Testis (tissue), 3 donors: Measurements from ENCODE around the gene DHCR24. TPM values are rescaled to one million over a fixed set of nuclear protein-coding genes. Genes with fewer than 3 reads are reported as not detected.

Source experiments
- DNase-seq: peaks from one replicate; pipeline ENCODE4 v3.0.0-alpha.2; 2019
- H3K27ac ChIP-seq, 2 donors: fragments of 200-600 bp; sonication (generic); one replicate each; pipeline ENCODE4 v1.5.1; 2019
- H3K27me3 ChIP-seq: fragments of 200-600 bp; sonication (generic); one replicate; pipeline ENCODE4 v1.5.1; 2019
- H3K36me3 ChIP-seq: fragments of 200-600 bp; sonication (generic); one replicate; pipeline ENCODE4 v1.5.1; 2017; ENCODE audit warnings: low read depth; ENCODE audit errors: missing control alignments
- H3K4me1 ChIP-seq: fragments of 200-600 bp; sonication (generic); one replicate; pipeline ENCODE4 v1.5.1; 2019
- H3K4me3 ChIP-seq, 2 donors: fragments of 200-600 bp; sonication (generic); one replicate each; pipeline ENCODE4 v1.5.1; 2017 to 2019
- H3K9me3 ChIP-seq: fragments of 200-600 bp; sonication (generic); one replicate; pipeline ENCODE4 v1.5.1; 2017
- POLR2A ChIP-seq: fragments of 450-650 bp; IDR thresholded peaks from one replicate; pipeline ENCODE4 v1.6.1; 2017; ENCODE audit warnings: antibody characterized with exemption, mild to moderate bottlenecking, moderate library complexity
- WGBS, 2 donors: methylation state at CpG; one replicate each; pipeline ENCODE4 v1.1.5; 2018; 5-methylcytosine and 5-hydroxymethylcytosine counted together
- intact Hi-C: fragments of 100-400 bp; cut with DNase I; formaldehyde crosslinking; loops from one replicate; pipeline ENCODE4 v1.15.1; 2023; ENCODE audit warnings: low total_unique reads
- polyA plus RNA-seq: library from polyadenylated mRNA; stranded (reverse); fragments of 350-450 nt; fragmentation: Illumina TruSeq; extraction: RNeasy Lipid Tissue Mini Kit (QIAGEN cat#74804); gene quantifications from one replicate; pipeline ENCODE4 v1.2.3, GENCODE V29; 2014; ENCODE audit warnings: low read depth, low replicate concordance; ENCODE audit not compliant: insufficient read depth
- total RNA-seq, 2 donors: library from RNA; depleted of rRNA; stranded (reverse); fragments of >200 nt; gene quantifications; one replicate each; pipeline ENCODE4 v1.2.3, GENCODE V29; 2016
- TF ChIP-seq, protein P1 (sequence below), 3 experiments: fragments of 450-650 bp in 2 of 3; fragments of 200-600 bp in 1 of 3; sonication (generic) in 1 of 3; IDR thresholded peaks; one replicate each; pipeline ENCODE4 v1.5.1; 2016 to 2019; ENCODE audit warnings: antibody characterized with exemption in 3 of 3, mild to moderate bottlenecking in 2 of 3, moderate library complexity in 1 of 3

The DHCR24 gene
- total and polyA plus RNA-seq, 3 donors from 2014 or later = 48.5 to 127 (median 75.7) TPM

GRCh38 chr1:54853793-54854370 is 33.1 kb downstream of the DHCR24 start:
- H3K4me3 ChIP-seq = no peak overlapping the region
- no peak for TF ChIP-seq POLR2A
- TF ChIP-seq, protein P1, sequence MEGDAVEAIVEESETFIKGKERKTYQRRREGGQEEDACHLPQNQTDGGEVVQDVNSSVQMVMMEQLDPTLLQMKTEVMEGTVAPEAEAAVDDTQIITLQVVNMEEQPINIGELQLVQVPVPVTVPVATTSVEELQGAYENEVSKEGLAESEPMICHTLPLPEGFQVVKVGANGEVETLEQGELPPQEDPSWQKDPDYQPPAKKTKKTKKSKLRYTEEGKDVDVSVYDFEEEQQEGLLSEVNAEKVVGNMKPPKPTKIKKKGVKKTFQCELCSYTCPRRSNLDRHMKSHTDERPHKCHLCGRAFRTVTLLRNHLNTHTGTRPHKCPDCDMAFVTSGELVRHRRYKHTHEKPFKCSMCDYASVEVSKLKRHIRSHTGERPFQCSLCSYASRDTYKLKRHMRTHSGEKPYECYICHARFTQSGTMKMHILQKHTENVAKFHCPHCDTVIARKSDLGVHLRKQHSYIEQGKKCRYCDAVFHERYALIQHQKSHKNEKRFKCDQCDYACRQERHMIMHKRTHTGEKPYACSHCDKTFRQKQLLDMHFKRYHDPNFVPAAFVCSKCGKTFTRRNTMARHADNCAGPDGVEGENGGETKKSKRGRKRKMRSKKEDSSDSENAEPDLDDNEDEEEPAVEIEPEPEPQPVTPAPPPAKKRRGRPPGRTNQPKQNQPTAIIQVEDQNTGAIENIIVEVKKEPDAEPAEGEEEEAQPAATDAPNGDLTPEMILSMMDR (IDR thresholded peaks at IDR 0.05) = no peak
- no peaks in the 10 kb centered on the region for H3K36me3 ChIP-seq
- WGBS, 2 donors = 86% methylated on average over 6 to 12 of the region's 12 CpGs
- intact Hi-C loops = no loop called here
- H3K4me1 ChIP-seq = no peaks in the 10 kb centered on the region
- no peak for DNase-seq
- H3K9me3 ChIP-seq = no peaks in the 10 kb centered on the region
- no peak overlapping the region for H3K27ac ChIP-seq
- H3K27me3 ChIP-seq = no peaks in the 10 kb centered on the region

- intact Hi-C loops = no loop called here
- no peak overlapping the region for H3K27ac ChIP-seq
- no peaks in the 10 kb centered on the region for H3K27me3 ChIP-seq
- no peak for DNase-seq
- 87 to 95% methylated on average over 9 of the region's 9 CpGs for WGBS, 2 donors
- no peak overlapping the region for H3K4me3 ChIP-seq
- TF ChIP-seq, protein P1 (IDR thresholded peaks at IDR 0.05) = no peak
- TF ChIP-seq POLR2A = no peak
- no peaks in the 10 kb centered on the region for H3K4me1 ChIP-seq
- no peaks in the 10 kb centered on the region for H3K36me3 ChIP-seq
- H3K9me3 ChIP-seq = no peaks in the 10 kb centered on the region
Measured at GRCh38 chr1:54853096-54853792, 33.8 kb downstream of the DHCR24 start.

GRCh38 chr1:54851936-54852524 is 35.0 kb downstream of the DHCR24 start:
- Histone ChIP-seq H3K4me1 (no peaks in the 10 kb centered on the region), H3K36me3 (no peaks in the 10 kb centered on the region), H3K4me3 (no peak overlapping the region), H3K27me3 (no peaks in the 10 kb centered on the region), H3K27ac (no peak overlapping the region), H3K9me3 (no peaks in the 10 kb centered on the region)
- 77 to 84% methylated on average over 16 to 17 of the region's 17 CpGs for whole genome bisulfite sequencing, 2 donors
- no peak for DNase-seq
- no peak for TF ChIP-seq POLR2A
- TF ChIP-seq, protein P1 (IDR thresholded peaks at IDR 0.05) = no peak
- intact Hi-C loops = no loop called here

DNA sequence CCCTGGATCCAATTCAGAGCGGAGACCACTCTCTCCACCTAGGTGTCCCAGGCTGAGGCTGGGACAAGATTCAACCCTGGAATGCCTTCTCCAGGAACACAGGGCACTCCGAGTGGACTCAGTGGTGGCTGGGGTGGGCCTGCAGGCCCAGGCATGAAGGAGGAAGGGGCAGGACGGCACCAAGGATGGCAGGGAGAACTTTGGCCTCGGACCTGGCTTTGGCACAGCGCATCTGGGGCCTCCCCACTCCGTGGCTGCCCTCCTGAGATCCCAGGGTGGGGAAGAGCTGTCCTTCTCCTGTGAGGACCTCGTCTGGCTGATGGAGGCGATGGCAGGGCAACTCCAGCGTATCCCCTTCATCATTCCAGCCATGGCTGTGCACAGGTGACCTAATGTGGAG is 35.6 kb downstream of the DHCR24 start:
- intact Hi-C loops = no loop called here
- Histone ChIP-seq H3K9me3 (no peaks in the 10 kb centered on the region), H3K4me1 (no peaks in the 10 kb centered on the region), H3K4me3 (no peak overlapping the region), H3K27me3 (no peaks in the 10 kb centered on the region), H3K27ac (no peak overlapping the region), H3K36me3 (no peaks in the 10 kb centered on the region)
- DNase-seq = no peak
- TF ChIP-seq POLR2A = no peak
- TF ChIP-seq, protein P1 (IDR thresholded peaks at IDR 0.05) = no peak
- 91 to 100% methylated on average over 5 to 9 of the region's 9 CpGs for WGBS, 2 donors
